Calu3 (cell line): ENCODE results near the gene EFCAB6. TPM values are rescaled to one million over a fixed set of nuclear protein-coding genes. Genes with fewer than 3 reads are reported as not detected.

Experiments
- BruUV-seq: library from RNA; stranded (reverse); fragments of 400-500 nt; replicated peaks from 2 replicates; lab custom pipeline; 2021; lab: Mats Ljungman, UMichigan
- CTCF ChIA-PET: fragments of 300-600 bp; sonication (Branson Sonifier 250); formaldehyde crosslinking; loops from one replicate; lab custom pipeline; 2022; ENCODE audit warnings: antibody characterized with exemption; lab: Charles Lee
- DNase-seq: peaks from one replicate; pipeline ENCODE4 v3.0.0; 2022
- H3K27ac Mint-ChIP-seq: one replicate; pipeline ENCODE4 v1.8.0; 2022; ENCODE audit warnings: mixed read lengths; ENCODE audit not compliant: unreplicated experiment
- H3K27me3 Mint-ChIP-seq: one replicate; pipeline ENCODE4 v1.8.0; 2022; ENCODE audit warnings: mixed read lengths; ENCODE audit not compliant: unreplicated experiment
- H3K36me3 Mint-ChIP-seq: one replicate; pipeline ENCODE4 v1.8.0; 2022; ENCODE audit warnings: mild to moderate bottlenecking, moderate library complexity, mixed read lengths; ENCODE audit not compliant: insufficient read depth, unreplicated experiment
- H3K4me1 Mint-ChIP-seq: one replicate; pipeline ENCODE4 v1.8.0; 2022; ENCODE audit warnings: mild to moderate bottlenecking, low read depth, mixed read lengths; ENCODE audit not compliant: unreplicated experiment
- H3K4me3 Mint-ChIP-seq: one replicate; pipeline ENCODE4 v1.8.0; 2022; ENCODE audit warnings: mild to moderate bottlenecking, low read depth, moderate library complexity, mixed read lengths; ENCODE audit not compliant: unreplicated experiment
- H3K9me3 Mint-ChIP-seq: one replicate; pipeline ENCODE4 v1.8.0; 2022; ENCODE audit warnings: low read depth, mixed read lengths; ENCODE audit not compliant: unreplicated experiment
- intact Hi-C: fragments of 100-400 bp; cut with micrococcal nuclease; formaldehyde crosslinking; loops from one replicate; pipeline ENCODE4 v1.10.0; 2022; ENCODE audit not compliant: unreplicated experiment
- total RNA-seq: library from RNA; stranded (reverse); gene quantifications from 2 replicates; pipeline ENCODE4 v1.2.3, GENCODE V29; 2022
- TF ChIP-seq, protein P1 (sequence below): fragments of 200-600 bp; IDR thresholded peaks from one replicate; pipeline ENCODE4 v1.8.0; 2022; ENCODE audit warnings: antibody characterized with exemption; ENCODE audit not compliant: unreplicated experiment

EFCAB6 gene
- total RNA-seq, 1 experiment from 2014 or later = 2.2 TPM

DNA sequence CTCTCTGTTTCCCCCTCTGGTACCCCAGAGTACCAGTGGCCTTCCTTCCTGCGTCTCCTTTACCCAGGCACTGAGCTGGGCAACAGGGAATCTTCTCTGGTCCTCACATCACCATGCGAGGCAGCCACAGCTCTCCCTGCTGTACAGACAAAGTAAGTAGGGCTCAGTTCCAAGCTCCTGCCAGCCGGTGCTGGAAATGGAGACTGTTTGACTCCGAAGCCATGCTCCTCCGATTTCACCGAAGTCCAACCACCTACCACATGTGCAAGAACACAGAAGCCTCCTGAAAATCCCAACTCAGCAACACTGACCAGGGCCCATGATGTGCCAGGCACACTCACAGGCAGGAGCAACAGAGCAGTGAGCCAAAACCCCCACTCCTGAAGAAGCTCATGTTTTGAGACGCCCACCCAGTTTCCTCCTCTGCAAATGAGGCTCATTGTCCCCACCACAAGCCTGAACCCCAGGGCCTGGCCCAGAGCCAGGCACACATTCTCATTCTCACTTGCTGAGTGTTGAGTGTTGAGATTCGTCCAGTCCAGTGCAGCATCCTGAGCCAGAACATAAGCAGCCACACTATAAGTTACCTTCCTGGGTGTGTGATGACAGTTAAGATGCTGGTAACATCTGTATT, 244.3 kb downstream of the EFCAB6 start:
- no peak overlapping the region for H3K27ac Mint-ChIP-seq
- no peak for DNase-seq
- H3K36me3 Mint-ChIP-seq = no peaks in the 10 kb centered on the region
- no peaks in the 10 kb centered on the region for H3K9me3 Mint-ChIP-seq
- no peaks in the 10 kb centered on the region for H3K4me1 Mint-ChIP-seq
- no TSS peak for BruUV-seq
- CTCF ChIA-PET = no interaction called here
- H3K4me3 Mint-ChIP-seq = no peak overlapping the region
- TF ChIP-seq, protein P1, sequence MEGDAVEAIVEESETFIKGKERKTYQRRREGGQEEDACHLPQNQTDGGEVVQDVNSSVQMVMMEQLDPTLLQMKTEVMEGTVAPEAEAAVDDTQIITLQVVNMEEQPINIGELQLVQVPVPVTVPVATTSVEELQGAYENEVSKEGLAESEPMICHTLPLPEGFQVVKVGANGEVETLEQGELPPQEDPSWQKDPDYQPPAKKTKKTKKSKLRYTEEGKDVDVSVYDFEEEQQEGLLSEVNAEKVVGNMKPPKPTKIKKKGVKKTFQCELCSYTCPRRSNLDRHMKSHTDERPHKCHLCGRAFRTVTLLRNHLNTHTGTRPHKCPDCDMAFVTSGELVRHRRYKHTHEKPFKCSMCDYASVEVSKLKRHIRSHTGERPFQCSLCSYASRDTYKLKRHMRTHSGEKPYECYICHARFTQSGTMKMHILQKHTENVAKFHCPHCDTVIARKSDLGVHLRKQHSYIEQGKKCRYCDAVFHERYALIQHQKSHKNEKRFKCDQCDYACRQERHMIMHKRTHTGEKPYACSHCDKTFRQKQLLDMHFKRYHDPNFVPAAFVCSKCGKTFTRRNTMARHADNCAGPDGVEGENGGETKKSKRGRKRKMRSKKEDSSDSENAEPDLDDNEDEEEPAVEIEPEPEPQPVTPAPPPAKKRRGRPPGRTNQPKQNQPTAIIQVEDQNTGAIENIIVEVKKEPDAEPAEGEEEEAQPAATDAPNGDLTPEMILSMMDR = no peak
- peaks cover 59% of the 10 kb centered on the region for H3K27me3 Mint-ChIP-seq
- intact Hi-C loops = no loop called here

DNA sequence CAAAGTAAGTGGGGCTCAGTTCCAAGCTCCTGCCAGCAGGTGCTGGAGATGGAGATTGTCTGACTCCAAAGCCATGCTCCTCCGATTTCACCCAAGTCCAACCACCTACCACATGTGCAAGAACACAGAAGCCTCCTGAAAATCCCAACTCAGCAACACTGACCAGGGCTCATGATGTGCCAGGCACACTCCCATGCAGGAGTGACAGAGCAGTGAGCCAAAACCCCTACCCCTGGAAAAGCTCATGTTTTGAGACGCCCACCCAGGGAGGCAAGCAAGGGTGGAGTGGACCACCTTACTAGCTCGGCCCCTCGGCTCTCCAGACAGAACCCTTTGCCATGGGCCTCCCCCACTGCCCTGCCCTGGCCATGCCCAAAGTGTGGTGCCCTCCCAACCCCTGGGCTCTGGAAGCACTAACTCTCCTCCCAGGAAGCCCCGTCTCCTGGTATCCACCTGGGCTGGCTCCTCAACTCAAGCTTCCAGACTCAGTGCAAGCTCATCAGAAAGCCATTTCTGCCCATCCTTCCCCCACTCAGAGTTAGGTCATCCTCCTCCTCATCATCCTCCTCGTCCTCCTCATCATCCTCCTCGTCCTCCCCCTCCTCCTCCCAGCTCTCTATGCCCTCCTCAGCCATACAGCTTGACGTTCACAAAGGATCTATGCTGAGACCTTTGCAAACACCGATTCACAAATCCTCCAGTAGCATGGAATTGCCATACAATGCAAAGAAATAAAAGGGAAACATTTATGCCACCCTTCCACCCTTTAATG, 245.4 kb downstream of the EFCAB6 start:
- Mint-ChIP-seq H3K4me3 (no peak overlapping the region), H3K9me3 (no peaks in the 10 kb centered on the region), H3K27ac (no peak overlapping the region), H3K27me3 (peaks cover 48% of the 10 kb centered on the region), H3K4me1 (no peaks in the 10 kb centered on the region), H3K36me3 (no peaks in the 10 kb centered on the region)
- intact Hi-C loops = no loop called here
- CTCF ChIA-PET = interaction anchor here (0.6 to 1.5 kb wide), 2 partner anchors 9 to 1383 kb away, joined by 4 read pairs; no protein-coding TSS in a partner anchor
- no TSS peak for BruUV-seq
- TF ChIP-seq, protein P1 = no peak
- no peak for DNase-seq

DNA sequence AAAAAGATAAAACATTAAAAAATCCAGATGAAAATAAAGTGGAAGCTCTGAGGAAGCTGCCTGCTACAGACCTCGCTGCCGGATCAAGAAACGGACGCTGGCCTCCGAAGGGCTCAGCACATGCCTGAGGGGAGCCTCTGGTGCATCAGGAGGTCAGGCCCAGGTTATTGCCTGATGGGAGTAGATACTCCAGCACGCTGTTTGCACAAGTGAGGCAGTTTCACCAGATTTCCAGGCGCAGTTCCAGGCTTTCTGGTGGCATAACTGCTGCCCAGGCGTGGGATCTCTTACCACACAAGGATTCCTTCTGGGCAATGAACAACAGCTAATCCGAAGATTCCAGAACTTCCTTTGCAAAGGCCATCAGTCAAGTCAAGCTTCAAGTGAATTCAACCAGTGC, 246.1 kb downstream of the EFCAB6 start:
- intact Hi-C loops = no loop called here
- no peaks in the 10 kb centered on the region for H3K36me3 Mint-ChIP-seq
- TF ChIP-seq, protein P1 = no peak
- H3K27ac Mint-ChIP-seq = no peak overlapping the region
- no TSS peak for BruUV-seq
- no peaks in the 10 kb centered on the region for H3K4me1 Mint-ChIP-seq
- H3K4me3 Mint-ChIP-seq = no peak overlapping the region
- CTCF ChIA-PET = interaction anchor here (0.6 to 1.5 kb wide), 2 partner anchors 10 to 1383 kb away, joined by 4 read pairs; no protein-coding TSS in a partner anchor
- no peaks in the 10 kb centered on the region for H3K9me3 Mint-ChIP-seq
- no peak for DNase-seq
- H3K27me3 Mint-ChIP-seq = peaks cover 41% of the 10 kb centered on the region

DNA sequence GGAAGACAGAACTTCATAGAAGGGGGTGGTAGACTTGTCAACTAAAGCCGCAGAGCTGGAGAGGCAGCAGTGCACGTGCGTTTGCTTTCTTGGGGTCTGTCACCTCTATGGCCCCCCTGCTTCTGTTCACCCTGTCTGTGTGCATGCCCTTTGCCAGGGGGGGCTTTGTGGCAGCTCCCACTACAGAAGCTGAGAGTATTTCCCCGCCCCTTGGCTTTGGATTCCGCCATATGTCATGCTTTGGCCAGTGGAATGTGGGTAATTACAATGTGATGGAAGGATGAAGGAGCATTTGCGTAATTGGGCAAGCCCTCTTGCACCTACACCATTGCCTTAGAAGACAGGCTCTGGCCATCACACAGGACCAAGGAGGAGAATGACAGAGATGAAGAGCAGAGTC, 247.2 kb downstream of the EFCAB6 start:
- Mint-ChIP-seq H3K9me3 (no peaks in the 10 kb centered on the region), H3K4me1 (no peaks in the 10 kb centered on the region), H3K27ac (no peak overlapping the region), H3K27me3 (peaks cover 38% of the 10 kb centered on the region), H3K4me3 (no peak overlapping the region), H3K36me3 (no peaks in the 10 kb centered on the region)
- no peak for DNase-seq
- TF ChIP-seq, protein P1 = no peak
- BruUV-seq = no TSS peak
- intact Hi-C loops = no loop called here
- CTCF ChIA-PET = no interaction called here
